HEK293 (cell line): ENCODE results near the gene BORCS5.

ENCODE experiments used
- TF ChIP-seq, protein P1 (sequence below): fragments of 450-650 bp; formaldehyde crosslinking; IDR thresholded peaks from 2 replicates; pipeline ENCODE4; 2016; ENCODE audit warnings: missing biosample characterization, missing genetic modification characterization
- TF ChIP-seq, protein P2 (sequence below): fragments of 450-650 bp; formaldehyde crosslinking; IDR thresholded peaks from 2 replicates; pipeline ENCODE4 v1.5.1; 2016; ENCODE audit warnings: missing biosample characterization, missing genetic modification characterization
- TF ChIP-seq, protein P3 (sequence below): fragments of 450-650 bp; formaldehyde crosslinking; IDR thresholded peaks from 2 replicates; pipeline ENCODE4 v1.5.1; 2016; ENCODE audit warnings: missing biosample characterization, missing genetic modification characterization

DNA sequence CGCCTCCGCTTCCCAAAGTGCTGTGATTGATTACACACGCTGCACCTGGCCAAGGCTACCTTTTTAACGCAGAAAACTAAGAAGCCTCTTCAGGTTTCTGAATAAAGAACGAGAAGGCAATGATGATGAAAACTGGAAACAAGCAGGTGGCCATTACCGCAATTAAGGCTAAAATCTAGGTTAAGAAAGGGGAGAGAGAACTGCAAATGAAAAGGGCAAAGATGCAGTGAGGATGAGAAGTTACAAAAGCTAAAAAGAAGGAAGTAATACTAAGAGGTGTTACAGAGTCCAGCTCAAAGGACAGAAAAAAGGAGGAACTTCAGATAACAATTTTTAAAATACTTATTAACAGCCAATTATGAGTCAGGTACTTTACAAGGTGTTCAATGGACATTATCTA lies 126.1 kb downstream of the BORCS5 start:
- TF ChIP-seq, protein P1, sequence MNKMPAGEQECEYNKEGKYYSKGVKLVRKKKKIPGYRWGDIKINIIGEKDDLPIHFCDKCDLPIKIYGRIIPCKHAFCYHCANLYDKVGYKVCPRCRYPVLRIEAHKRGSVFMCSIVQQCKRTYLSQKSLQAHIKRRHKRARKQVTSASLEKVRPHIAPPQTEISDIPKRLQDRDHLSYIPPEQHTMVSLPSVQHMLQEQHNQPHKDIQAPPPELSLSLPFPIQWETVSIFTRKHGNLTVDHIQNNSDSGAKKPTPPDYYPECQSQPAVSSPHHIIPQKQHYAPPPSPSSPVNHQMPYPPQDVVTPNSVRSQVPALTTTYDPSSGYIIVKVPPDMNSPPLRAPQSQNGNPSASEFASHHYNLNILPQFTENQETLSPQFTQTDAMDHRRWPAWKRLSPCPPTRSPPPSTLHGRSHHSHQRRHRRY (tag by site-specific recombination): no peak
- TF ChIP-seq, protein P2, sequence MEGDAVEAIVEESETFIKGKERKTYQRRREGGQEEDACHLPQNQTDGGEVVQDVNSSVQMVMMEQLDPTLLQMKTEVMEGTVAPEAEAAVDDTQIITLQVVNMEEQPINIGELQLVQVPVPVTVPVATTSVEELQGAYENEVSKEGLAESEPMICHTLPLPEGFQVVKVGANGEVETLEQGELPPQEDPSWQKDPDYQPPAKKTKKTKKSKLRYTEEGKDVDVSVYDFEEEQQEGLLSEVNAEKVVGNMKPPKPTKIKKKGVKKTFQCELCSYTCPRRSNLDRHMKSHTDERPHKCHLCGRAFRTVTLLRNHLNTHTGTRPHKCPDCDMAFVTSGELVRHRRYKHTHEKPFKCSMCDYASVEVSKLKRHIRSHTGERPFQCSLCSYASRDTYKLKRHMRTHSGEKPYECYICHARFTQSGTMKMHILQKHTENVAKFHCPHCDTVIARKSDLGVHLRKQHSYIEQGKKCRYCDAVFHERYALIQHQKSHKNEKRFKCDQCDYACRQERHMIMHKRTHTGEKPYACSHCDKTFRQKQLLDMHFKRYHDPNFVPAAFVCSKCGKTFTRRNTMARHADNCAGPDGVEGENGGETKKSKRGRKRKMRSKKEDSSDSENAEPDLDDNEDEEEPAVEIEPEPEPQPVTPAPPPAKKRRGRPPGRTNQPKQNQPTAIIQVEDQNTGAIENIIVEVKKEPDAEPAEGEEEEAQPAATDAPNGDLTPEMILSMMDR (tag by site-specific recombination): no peak
- TF ChIP-seq, protein P3, sequence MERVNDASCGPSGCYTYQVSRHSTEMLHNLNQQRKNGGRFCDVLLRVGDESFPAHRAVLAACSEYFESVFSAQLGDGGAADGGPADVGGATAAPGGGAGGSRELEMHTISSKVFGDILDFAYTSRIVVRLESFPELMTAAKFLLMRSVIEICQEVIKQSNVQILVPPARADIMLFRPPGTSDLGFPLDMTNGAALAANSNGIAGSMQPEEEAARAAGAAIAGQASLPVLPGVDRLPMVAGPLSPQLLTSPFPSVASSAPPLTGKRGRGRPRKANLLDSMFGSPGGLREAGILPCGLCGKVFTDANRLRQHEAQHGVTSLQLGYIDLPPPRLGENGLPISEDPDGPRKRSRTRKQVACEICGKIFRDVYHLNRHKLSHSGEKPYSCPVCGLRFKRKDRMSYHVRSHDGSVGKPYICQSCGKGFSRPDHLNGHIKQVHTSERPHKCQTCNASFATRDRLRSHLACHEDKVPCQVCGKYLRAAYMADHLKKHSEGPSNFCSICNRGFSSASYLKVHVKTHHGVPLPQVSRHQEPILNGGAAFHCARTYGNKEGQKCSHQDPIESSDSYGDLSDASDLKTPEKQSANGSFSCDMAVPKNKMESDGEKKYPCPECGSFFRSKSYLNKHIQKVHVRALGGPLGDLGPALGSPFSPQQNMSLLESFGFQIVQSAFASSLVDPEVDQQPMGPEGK (tag by site-specific recombination): no peak
